ENCODE data around the gene MAPK11. TPM values are rescaled to one million over a fixed set of nuclear protein-coding genes. Genes with fewer than 3 reads are reported as not detected.
A peak's percentile ranks its signal among the peaks of the same experiment; 100 is the strongest.

MAPK11 gene
- total and polyA plus RNA-seq, 9 of the 15 experiments (the other 6 are each of a cell fraction or from before 2014, with no cell fraction given) = 0.06 to 14.6 (median 5.3) TPM

DNA sequence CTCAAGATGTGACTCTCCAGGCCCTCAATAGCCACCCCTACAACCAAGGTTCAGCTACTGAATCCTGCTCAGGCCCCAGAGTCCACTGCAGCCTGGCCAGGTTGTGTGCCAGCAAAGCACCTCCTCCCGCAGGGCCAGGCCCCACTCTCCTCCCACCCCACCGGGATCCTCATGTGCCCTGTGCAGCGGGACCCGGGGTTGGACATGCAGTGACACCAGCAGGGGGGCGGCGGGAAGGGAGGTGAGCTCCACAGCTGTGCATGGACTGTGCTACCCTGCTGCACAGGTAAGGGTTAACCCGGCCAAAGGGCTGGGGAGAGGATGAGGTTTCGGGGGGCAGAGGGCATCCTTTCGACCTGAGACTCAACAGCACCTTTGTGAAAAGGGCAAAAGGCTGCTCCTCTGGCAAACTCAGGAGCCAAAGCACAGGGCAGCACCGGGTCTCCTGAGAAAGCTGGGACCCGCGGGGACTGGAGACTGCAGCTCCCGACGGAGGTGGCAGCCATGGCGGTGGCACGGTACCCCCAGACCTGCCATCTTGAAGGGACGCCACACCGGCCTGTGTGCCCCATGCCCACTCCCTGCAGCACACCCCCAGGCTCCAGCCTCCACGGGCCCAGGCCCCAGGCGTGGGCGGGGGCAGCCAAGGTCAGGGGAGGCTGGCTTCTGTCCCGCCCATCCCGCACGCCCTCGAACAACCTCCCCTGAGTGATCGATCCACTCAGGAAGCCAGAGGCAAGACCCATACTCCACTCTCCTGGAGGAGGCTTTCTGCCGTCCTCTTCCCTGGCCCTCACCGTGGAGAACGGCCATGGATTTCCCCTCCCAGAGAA is 26.7 kb upstream of the MAPK11 start:
- no peak for TF ChIP-seq ZNF232 (CRISPR knock-in tag; IDR thresholded peaks at IDR 0.05)
- peak; percentile 39; the same call in 1 of the 2 replicates for TF ChIP-seq EGR1 (conservative IDR thresholded peaks at IDR 0.05)
- BruUV-seq (replicated peaks) = no TSS peak
- no peaks in the 10 kb centered on the region for H3K9me3 ChIP-seq (replicated peaks; ENCODE audit: control insufficient read depth, insufficient read depth, low read depth, low read length)
- WGBS (ENCODE audit: insufficient coverage, low coverage, missing lambda C conversion rate) = 73% methylated on average over 19 of the region's 29 CpGs
- ATAC-seq (no peak), FAIRE-seq (no peak), DNase-seq (ENCODE audit: extremely low read depth in 1 of 4, low spot score in 3 of 4) (peak in 2 of 4 experiments; percentile 31 to 32)
- ChIA-PET POLR2A (interaction anchor here (0.7 kb wide), 2 partner anchors 12 to 545 kb away, joined by 4 to 5 read pairs; no protein-coding TSS in a partner anchor), CTCF (ENCODE audit: low intra/inter-chr PET ratio) (no interaction called here)
- intact Hi-C loops (cut with micrococcal nuclease) (no loop called here), in situ Hi-C loops (cut with MboI) (no loop called here)
- no peaks in the 10 kb centered on the region for H3K27me3 ChIP-seq (ENCODE audit: control insufficient read depth in 2 of 2, insufficient read depth in 2 of 2, low read length in 2 of 2)
- no peak overlapping the region for H3K27ac ChIP-seq (ENCODE audit: extremely low read depth, low read depth, low read length)
- no peak overlapping the region for H3K4me2 ChIP-seq (ENCODE audit: insufficient read depth, low read length)
- H3K36me3 ChIP-seq (ENCODE audit: control insufficient read depth, insufficient read depth, low read length) = no peaks in the 10 kb centered on the region; the same call in 2 of the 3 replicates
- no peak overlapping the region for H2AFZ ChIP-seq (ENCODE audit: low read depth, low read length)
- H3K79me2 ChIP-seq (ENCODE audit: control insufficient read depth, insufficient read depth, low read length) = peaks cover 22% of the 10 kb centered on the region; the same call in 2 of the 3 replicates
- H3K9me1 ChIP-seq (ENCODE audit: control insufficient read depth, insufficient read depth, low read length) = no peaks in the 10 kb centered on the region
- no peak overlapping the region for H3K4me3 ChIP-seq
- H3K9ac ChIP-seq (ENCODE audit: insufficient read depth in 1 of 2, low read depth in 2 of 2, low read length in 2 of 2) = peak overlapping the region in 1 of 2 experiments; percentile 58; a peak in 2 of 4 replicates
- H3K4me1 ChIP-seq (replicated peaks in 1 of 2; ENCODE audit: control insufficient read depth in 2 of 2, insufficient read depth in 2 of 2, low read length in 2 of 2) = peaks cover 0 to 55% of the 10 kb centered on the region in 2 experiments; a peak in 2 of 5 replicates
- H4K20me1 ChIP-seq (replicated peaks; ENCODE audit: control insufficient read depth, insufficient read depth, low read length) = no peaks in the 10 kb centered on the region

- no peaks in the 10 kb centered on the region for H4K20me1 ChIP-seq (replicated peaks; ENCODE audit: control insufficient read depth, insufficient read depth, low read length)
- ATAC-seq (no peak), FAIRE-seq (no peak), DNase-seq (ENCODE audit: extremely low read depth in 1 of 4, low spot score in 3 of 4) (no peak)
- peaks cover 0 to 41% of the 10 kb centered on the region in 2 experiments; a peak in 2 of 5 replicates for H3K4me1 ChIP-seq (replicated peaks in 1 of 2; ENCODE audit: control insufficient read depth in 2 of 2, insufficient read depth in 2 of 2, low read length in 2 of 2)
- H3K36me3 ChIP-seq (ENCODE audit: control insufficient read depth, insufficient read depth, low read length) = peaks cover 10% of the 10 kb centered on the region; the same call in 2 of the 3 replicates
- no peaks in the 10 kb centered on the region for H3K9me1 ChIP-seq (ENCODE audit: control insufficient read depth, insufficient read depth, low read length)
- no peaks in the 10 kb centered on the region for H3K27me3 ChIP-seq (ENCODE audit: control insufficient read depth in 2 of 2, insufficient read depth in 2 of 2, low read length in 2 of 2)
- in situ Hi-C loops (cut with MboI) = no loop called here
- no peak overlapping the region for H3K9ac ChIP-seq (ENCODE audit: insufficient read depth in 1 of 2, low read depth in 2 of 2, low read length in 2 of 2)
- intact Hi-C loops (cut with micrococcal nuclease) = no loop called here
- H3K4me3 ChIP-seq = no peak overlapping the region
- H2AFZ ChIP-seq (ENCODE audit: low read depth, low read length) = no peak overlapping the region
- ChIA-PET POLR2A (interaction anchor here (0.7 to 1.8 kb wide), 5 partner anchors 9 to 145 kb away, joined by 3 to 11 read pairs (median 4); no protein-coding TSS in a partner anchor), CTCF (ENCODE audit: low intra/inter-chr PET ratio) (interaction anchor here (0.6 kb wide), 1 partner anchor 49 kb away, joined by 4 read pairs; no protein-coding TSS in a partner anchor)
- BruUV-seq (replicated peaks) = no TSS peak
- H3K9me3 ChIP-seq (replicated peaks; ENCODE audit: control insufficient read depth, insufficient read depth, low read depth, low read length) = no peaks in the 10 kb centered on the region
- peaks cover 21% of the 10 kb centered on the region; the same call in 2 of the 3 replicates for H3K79me2 ChIP-seq (ENCODE audit: control insufficient read depth, insufficient read depth, low read length)
- 0% methylated on average over 1 of the region's 5 CpGs for WGBS (ENCODE audit: insufficient coverage, low coverage, missing lambda C conversion rate)
- H3K4me2 ChIP-seq (ENCODE audit: insufficient read depth, low read length) = no peak overlapping the region
- no peak overlapping the region for H3K27ac ChIP-seq (ENCODE audit: extremely low read depth, low read depth, low read length)
- no peak for TF ChIP-seq ZNF436 (CRISPR knock-in tag; IDR thresholded peaks at IDR 0.05)
- TF ChIP-seq ZSCAN29 (IDR thresholded peaks at IDR 0.05) = no peak
- TF ChIP-seq TEAD4 (IDR thresholded peaks at IDR 0.05; ENCODE audit: low read length) = no peak
- TF ChIP-seq TEAD4 (CRISPR knock-in tag; IDR thresholded peaks at IDR 0.05; ENCODE audit: borderline replicate concordance) = no peak
- TF ChIP-seq, protein P1, sequence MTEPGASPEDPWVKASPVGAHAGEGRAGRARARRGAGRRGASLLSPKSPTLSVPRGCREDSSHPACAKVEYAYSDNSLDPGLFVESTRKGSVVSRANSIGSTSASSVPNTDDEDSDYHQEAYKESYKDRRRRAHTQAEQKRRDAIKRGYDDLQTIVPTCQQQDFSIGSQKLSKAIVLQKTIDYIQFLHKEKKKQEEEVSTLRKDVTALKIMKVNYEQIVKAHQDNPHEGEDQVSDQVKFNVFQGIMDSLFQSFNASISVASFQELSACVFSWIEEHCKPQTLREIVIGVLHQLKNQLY (CRISPR knock-in tag; conservative IDR thresholded peaks at IDR 0.05) = no peak
- no peak for TF ChIP-seq ZNF717 (CRISPR knock-in tag; IDR thresholded peaks at IDR 0.05)
- TF ChIP-seq ID3 (CRISPR knock-in tag; IDR thresholded peaks at IDR 0.05) = no peak
- TF ChIP-seq ID3 (tag; IDR thresholded peaks at IDR 0.05) = no peak
- TF ChIP-seq SNRNP70 (optimal IDR thresholded peaks at IDR 0.05; ENCODE audit: low read depth, low read length) = no peak
- no peak for TF ChIP-seq CREBBP (IDR thresholded peaks at IDR 0.05; ENCODE audit: low read depth, low read length)
- no peak for TF ChIP-seq PTBP1 (IDR thresholded peaks at IDR 0.05; ENCODE audit: low read depth, low read length)
- TF ChIP-seq NCOR1 (IDR thresholded peaks at IDR 0.05) = no peak
- no peak for TF ChIP-seq ARNT (IDR thresholded peaks at IDR 0.05)
These were observed 24.1 kb upstream of the MAPK11 start for GRCh38 chr22:50294319-50294656.

Data from K562 (cell line).